ENCODE measurements around the gene LRRC45.

- TF ChIP-seq POLR2AphosphoS5 (IDR thresholded peaks at IDR 0.05; ENCODE audit: low read depth, low read length) (no peak), TAF1 (IDR thresholded peaks at IDR 0.05; ENCODE audit: borderline replicate concordance, insufficient read depth, low read length) (no peak), FOXP2 (optimal IDR thresholded peaks at IDR 0.05; ENCODE audit: borderline replicate concordance, extremely low read depth, extremely low read length, insufficient read depth) (no peak)
Measured at GRCh38 chr17:82047379-82047778, 24.3 kb downstream of the LRRC45 start.
